SW480 (cell line): ENCODE data around the gene IGFLR1.

Source experiments
- DNase-seq: peaks from one replicate; pipeline ENCODE4 v3.0.0-alpha.2; 2016; ENCODE audit warnings: low spot score

The IGFLR1 gene

DNA sequence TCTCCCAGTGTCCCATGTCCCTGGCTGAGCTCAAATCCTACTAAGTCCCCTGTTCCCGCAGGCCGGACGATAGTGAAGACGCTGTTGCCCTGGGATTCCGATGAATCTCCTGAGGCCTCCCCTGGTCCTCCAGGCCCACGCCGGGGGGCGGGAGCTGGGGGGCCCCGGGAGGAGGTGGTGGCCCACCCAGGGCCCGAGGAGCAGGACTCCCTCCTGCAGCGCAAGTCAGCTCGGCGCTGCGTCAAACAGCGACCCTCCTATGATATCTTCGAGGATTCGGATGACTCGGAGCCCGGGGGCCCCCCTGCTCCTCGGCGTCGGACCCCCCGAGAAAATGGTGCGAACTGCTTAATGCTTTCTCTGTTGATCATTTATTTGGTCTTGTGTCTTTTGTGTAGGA, 18.6 kb downstream of the IGFLR1 start:
- no peak for DNase-seq

DNA sequence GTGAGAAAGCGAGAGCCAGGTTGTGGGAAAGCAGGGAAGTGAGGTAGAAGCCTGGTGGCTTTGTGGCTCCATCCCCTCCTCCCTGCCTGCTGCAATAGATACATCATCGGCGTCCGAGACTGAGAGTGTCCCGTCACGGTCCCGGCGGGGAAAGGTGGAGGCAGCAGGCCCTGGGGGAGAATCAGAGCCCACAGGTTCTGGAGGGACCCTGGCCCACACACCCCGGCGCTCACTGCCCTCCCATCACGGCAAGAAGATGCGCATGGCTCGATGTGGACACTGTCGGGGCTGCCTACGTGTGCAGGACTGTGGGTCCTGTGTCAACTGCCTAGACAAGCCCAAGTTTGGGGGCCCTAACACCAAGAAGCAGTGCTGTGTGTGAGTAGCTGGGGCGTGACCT, 19.4 kb downstream of the IGFLR1 start:
- DNase-seq, result no peak

DNA sequence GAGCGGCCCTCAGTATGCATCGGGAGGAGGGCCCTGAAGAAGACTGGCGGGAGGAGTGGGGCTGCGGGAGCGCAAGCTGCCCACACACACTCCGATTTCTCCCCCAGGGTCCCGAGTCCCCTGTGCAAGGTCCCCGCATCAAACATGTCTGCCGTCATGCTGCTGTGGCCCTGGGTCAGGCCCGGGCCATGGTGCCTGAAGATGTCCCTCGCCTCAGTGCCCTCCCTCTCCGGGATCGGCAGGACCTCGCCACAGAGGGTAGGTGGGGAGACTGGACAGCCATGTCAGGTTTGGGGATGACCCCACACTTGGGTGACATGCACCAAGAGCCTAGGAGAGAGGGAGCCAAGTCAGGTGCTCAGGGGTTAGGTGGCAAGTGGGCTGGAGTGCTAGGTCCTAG, 19.8 kb downstream of the IGFLR1 start:
- no peak for DNase-seq

DNA sequence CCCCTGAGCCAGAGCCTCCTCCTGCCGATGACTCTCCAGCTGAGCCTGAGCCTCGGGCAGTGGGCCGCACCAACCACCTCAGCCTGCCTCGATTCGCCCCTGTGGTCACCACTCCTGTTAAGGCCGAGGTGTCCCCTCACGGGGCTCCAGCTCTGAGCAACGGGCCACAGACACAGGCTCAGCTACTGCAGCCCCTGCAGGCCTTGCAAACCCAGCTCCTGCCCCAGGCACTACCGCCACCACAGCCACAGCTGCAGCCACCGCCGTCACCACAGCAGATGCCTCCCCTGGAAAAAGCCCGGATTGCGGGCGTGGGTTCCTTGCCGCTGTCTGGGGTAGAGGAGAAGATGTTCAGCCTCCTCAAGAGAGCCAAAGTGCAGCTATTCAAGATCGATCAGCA, 20.9 kb downstream of the IGFLR1 start:
- DNase-seq, result no peak

DNA sequence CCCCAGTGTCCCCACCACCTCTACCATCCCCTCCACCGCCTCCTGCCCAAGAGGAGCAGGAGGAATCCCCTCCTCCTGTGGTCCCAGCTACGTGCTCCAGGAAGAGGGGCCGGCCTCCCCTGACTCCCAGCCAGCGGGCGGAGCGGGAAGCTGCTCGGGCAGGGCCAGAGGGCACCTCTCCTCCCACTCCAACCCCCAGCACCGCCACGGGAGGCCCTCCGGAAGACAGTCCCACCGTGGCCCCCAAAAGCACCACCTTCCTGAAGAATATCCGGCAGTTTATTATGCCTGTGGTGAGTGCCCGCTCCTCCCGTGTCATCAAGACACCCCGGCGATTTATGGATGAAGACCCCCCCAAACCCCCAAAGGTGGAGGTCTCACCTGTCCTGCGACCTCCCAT, 21.6 kb downstream of the IGFLR1 start:
- no peak for DNase-seq

DNA sequence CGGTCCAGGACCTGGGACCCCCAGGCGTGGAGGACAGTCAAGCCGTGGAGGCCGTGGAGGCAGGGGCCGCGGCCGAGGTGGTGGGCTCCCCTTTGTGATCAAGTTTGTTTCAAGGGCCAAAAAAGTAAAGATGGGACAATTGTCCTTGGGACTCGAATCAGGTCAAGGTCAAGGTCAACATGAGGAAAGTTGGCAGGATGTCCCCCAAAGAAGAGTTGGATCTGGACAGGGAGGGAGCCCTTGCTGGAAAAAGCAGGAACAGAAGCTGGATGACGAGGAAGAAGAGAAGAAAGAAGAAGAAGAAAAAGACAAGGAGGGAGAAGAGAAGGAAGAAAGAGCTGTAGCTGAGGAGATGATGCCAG, 22.1 kb downstream of the IGFLR1 start:
- no peak for DNase-seq

DNA sequence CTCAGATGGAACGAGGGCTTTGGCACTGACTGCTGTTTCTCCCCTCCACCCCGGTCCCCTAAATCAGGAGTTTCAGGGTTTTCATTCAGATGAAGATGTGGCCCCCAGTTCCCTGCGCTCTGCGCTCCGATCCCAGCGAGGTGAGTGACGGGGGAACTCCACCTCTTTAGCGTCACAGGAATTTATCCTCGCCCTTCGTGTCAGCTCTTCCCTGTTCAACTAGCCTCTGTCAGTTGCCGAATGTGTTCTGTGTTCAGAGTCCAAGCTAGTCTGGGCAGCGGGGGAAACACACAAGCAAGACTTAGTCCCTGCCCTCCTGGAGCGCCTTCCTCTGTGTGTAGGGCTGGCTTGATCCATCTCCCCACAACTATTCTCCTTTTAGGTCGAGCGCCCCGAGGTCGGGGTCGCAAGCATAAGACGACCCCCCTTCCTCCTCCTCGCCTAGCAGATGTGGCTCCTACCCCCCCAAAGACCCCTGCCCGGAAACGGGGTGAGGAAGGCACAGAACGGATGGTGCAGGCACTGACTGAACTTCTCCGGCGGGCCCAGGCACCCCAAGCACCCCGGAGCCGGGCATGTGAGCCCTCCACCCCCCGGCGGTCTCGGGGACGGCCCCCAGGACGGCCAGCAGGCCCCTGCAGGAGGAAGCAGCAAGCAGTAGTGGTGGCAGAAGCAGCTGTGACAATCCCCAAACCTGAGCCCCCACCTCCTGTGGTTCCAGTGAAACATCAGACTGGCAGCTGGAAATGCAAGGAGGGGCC, 22.7 kb downstream of the IGFLR1 start:
- DNase-seq, result no peak

DNA sequence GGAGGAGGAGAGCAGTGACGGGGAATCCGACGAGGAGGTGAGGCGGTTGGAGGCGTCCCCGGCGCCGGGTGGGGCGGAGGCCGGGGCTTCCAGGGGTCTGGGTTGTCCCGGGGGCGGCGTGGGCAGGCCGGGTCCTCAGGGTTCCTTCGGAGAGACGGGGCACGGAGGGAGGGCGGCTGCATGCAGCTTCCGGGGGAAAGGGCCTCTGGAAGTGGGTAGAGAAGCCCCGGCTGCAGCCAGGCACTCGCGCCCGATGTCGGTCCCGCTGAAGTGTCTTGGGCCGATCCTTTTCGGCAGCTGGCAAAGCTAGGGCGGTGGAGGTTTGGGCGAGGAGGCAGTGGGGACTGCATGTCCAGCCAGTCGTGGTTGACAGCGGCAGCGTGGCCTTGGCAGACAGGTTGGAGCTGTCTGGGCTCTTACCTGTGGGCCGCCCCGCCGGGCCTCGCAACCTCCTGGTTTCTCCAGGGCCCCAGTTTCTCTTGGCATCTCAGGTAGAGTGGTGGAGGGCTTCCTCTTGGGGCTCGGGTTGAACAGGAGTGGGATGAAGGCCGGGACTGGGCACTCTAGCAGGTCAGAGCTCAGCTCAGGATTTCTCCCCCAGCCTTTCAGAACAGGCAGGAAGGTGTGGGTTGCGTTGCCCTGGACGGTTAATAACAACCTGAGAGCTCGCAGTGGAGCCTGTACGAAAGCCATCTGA, 23.8 kb downstream of the IGFLR1 start:
- peak; percentile 29 for DNase-seq

DNA sequence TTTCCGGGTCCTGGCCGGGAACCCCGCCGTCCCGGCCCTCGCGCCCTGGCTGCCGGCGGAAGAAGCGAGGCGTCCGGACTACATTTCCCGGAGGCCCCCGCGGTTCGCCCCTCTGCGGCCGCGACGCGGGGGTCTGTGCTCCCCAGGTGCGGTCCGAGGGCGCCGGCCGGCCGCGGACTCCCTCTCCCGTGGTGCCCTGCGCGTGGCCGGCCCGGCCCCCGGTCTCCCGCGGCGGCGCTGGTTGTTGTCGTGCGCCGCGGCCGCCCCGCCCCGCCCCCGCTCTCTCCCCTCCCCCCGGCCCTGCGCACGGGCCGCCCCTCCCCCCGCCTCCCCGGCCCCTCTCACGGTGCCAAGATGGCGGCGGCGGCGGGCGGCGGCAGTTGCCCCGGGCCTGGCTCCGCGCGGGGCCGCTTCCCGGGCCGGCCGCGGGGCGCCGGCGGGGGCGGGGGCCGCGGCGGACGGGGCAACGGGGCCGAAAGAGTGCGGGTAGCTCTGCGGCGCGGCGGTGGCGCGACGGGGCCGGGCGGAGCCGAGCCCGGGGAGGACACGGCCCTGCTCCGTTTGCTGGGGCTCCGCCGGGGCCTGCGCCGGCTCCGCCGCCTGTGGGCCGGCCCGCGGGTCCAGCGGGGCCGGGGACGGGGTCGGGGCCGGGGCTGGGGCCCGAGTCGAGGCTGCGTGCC, 24.4 kb downstream of the IGFLR1 start, which contains the start of gene KMT2B:
TSS of gene KMT2B (plus strand) at position 339 of the 680 bp plus-strand sequence. CDS start at position 355, 16 bp downstream.
- peak; percentile 99 for DNase-seq

DNA sequence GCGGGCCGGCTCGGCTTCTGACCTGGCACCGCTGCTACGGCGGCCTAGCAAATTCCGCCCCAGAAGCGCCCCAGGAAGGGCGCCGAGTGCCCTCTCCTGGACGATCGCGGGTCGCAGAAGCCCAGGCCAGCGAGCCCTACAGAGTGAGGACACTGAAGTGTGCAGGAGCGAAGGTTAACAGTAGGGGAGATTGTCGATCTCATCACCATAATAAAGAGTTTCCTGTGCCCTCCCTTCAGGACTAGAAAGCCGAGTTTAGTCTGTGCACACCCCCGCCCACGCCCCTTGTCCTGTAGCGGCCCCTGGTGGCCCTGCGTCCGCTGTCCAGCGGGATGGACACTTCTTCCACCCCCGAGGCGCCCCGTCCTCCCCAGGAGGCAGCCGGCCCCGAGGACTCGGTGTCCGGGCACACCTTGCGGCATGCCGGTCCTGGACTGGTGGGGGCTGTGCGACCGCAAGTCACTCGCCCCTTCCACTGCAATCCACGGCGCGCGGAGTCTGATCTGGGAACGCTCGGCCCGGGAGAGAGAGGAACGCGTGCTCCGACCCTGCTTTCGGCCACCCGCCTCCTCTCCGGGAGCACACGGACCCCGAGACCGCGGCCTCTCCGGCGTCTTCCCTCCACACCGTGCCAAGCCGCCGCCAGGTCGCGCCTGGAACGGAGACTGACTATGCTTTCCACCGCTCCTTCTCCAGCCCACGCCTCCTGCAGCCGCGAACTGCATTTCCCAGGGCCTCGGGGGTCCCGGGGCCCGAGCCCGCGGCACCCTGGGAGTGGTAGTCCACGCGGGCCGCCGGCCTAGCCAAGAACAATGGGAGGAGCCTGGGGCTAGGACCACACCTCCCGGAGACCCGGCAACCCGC, 25.2 kb downstream of the IGFLR1 start:
- DNase-seq, result peak; percentile 99

DNA sequence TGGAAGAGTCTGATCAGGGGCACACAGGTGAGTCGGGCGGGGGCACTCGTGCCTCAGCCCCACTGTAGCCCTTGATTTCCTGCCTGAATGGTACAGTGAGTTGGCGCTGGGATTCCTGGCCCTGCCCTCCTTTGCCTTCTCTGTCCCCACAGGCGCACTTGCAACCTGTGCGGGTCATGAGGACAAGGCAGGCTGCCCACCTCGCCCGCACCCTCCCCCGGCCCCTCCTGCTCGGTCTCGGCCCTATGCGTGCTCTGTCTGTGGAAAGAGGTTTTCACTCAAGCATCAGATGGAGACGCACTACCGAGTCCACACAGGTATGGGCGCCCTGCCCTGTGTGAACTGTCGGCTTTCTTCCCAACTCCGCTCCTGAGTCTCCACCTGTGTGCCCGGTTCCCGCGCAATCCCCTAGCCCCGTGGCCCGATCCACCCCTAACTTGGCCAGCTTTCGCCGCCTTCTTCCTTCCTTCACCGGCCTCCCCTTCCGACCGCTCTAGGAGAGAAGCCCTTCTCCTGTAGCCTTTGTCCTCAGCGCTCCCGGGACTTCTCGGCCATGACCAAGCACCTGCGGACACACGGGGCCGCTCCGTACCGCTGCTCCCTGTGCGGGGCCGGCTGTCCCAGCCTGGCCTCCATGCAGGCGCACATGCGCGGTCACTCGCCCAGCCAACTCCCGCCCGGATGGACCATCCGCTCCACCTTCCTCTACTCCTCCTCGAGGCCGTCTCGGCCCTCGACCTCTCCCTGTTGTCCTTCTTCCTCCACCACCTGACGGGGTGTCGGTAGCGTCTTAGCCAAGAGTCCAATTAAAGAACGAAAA, 26.1 kb downstream of the IGFLR1 start:
- DNase-seq, result peak; percentile 64

DNA sequence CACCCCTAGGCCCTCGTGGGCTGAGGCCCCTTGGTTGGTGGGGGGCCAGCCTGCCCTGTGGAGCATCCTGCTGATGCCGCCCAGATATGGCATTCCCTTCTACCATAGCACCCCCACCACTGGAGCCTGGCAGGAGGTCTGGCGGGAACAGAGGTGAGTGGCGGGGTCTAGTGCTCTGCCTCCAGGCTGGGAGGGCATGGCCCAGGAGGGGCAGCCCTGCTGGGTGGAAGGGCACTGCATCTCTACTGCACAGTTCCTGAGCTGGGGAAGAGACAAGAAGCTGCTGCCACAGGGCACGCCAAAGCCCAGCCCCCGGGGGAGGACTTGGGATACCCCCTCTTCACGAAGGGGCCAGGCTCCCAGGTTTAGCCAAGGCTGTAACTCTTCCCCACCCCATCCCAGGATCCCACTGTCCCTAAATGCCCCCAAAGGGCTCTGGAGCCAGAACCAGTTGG, 26.9 kb downstream of the IGFLR1 start:
- no peak for DNase-seq

DNA sequence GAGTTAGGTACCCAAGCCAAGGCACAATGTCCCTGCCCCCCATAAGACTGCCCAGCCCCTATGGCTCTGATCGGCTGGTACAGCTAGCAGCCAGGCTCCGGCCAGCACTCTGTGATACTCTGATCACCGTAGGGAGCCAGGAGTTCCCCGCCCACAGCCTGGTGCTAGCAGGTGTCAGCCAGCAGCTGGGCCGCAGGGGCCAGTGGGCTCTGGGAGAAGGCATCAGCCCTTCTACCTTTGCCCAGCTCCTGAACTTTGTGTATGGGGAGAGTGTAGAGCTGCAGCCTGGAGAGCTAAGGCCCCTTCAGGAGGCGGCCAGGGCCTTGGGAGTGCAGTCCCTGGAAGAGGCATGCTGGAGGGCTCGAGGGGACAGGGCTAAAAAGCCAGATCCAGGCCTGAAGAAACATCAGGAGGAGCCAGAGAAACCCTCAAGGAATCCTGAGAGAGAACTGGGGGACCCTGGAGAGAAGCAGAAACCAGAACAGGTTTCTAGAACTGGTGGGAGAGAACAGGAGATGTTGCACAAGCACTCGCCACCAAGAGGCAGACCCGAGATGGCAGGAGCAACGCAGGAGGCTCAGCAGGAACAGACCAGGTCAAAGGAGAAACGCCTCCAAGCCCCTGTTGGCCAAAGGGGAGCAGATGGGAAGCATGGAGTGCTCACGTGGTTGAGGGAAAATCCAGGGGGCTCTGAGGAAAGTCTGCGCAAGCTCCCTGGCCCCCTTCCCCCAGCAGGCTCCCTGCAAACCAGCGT, 27.5 kb downstream of the IGFLR1 start:
- DNase-seq, result no peak

DNA sequence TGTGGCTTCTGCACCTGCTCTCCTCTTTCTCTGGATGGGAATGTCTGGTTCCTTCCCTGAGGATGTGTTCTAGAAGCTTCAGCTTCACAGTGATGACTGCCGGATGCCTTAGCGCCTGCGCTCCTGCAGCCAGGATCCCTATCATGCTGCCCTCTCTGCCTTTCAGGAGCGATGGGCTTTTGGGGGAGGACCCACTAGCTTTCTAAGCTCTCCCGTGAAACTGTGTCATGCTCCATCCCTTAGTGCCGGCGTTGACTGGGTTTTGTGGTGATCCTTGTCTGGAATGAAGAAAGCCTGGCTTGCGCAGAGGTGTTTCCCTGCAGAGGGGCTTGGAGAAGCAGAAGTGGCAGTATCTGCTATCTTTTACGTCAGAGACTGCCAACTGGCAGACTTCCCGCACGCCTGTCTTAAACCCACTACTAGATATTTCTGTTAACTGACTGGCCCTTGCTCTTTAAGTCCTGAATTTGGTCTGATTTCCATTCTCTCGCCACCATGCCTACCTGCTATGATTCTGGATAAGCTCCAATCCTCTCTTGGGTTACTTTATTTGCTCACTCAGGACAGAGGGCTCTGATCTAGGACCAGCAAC, 28.3 kb downstream of the IGFLR1 start:
- DNase-seq, result no peak

DNA sequence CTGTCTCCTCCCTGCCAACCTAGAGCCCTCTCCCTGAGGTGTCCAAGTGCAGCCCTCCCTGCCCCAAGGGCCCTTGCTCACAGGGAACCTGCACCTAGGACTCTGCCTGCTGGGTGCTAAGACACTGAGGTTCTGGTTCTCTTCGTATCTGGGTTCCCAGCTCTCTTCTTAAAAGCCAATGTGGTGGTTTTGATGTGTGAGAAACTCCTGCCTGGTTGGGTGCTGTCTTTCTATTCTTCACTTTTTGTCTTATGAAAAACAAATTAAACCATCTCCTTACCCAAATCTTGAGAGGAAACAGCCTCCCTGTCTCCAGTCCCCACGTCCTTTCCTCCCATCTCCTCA, 28.8 kb downstream of the IGFLR1 start:
- no peak for DNase-seq

DNA sequence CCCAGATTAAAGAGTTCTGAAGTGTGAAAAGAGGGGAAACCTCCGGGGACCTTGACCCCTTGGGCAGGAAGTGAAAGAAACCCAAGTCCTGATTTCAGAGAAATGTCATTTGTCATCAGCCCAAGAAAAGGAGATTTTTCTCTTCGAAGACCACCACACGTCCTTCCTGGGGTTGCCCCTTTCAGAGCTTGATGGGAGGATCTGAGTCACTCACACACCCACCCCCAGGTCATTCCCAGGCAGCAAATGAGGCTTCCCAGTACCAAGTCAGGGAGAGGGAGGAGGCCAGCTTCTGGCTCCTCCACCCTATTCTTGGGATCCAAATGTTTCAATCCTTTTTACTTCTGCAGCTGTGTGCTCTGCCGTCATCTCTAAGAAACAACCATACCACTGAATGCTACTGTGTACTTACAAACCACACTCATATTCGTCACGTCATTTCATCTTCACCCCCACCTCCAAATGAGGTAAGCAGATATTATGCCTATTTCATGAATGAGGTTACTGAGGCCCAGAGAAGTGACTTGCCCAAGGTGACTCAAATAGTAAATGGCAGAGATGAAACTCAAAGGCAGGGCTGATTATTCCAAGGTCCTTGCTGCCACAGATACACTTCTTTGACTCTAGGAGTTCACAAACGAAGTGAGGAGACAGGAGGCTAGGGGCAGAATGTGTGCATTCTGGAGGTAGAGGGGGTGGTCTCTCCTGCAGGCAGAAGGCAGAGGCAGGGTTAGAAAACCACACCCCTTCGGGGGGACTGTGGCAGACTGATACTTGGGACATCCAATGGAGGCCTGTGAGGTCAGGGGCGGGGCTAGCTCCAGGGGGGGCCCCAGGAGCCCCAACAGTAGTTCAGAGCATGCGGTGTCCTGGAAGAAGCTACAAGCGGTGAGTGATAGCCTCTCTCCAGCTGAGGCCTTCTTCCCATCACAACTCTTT, 29.4 kb downstream of the IGFLR1 start:
- no peak for DNase-seq

DNA sequence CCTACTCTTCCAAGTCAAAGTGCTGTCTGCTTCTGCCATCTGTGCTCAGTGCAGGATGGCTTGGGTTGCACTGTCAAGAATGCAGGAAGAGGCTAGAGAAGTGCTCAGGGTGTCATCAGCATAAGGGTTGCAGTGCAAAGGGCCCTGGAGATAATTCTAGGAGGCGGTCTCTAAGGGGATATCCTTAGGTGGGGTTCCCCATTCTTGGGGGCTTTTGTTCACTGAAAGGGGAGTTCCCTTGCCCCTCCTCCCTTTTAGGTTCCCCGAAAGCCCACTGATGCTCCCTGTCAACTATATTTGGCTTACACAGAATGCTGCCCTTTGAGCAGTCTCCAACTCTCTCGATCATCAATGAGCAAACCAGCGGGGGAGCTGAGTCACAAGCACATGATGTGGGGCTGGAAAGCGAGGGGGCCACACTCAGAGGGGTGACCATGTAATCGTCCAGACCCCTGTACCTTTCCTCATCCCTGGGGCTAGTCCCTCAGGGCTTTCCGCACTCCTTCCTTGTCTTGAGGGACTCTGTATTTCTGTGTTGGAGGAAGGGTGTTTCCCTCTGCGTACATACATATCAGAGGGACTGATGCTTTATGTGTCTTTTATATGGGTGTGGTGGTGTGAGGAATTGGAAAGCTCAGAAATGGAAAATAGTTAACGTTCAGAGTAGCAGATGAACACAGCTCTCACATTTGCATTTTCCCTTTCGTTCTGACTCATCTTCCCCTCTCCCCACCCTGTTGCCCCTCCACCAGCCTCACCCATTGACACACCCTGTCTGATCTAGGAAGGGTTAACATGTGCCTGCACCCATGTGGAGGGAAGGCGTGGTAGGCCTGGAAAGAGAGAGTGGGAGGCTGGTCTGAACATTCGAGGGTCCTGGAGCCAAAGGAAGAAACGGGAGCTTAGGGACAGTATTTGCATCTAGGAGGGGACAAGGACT, 31.2 kb downstream of the IGFLR1 start:
- peak; percentile 36 for DNase-seq

DNA sequence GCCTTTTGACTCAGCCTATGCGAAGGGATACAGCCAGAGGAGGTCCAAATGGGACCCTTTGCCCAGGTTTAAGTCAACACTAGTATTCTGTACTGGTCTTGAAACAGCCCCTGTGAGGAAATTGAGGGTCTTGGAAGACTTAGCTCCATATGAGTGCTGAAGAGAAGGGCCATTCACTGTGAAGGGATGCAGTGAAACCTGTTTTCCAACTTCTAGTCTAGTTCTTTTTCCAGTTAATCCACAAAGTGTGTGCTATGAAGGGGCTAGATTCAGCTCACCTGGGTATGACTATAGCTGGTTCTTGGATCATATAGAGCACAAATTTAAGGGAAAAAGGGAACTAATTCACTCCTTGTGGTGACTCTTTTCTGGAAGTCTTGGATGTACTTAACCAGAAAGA, 33.9 kb downstream of the IGFLR1 start:
- no peak for DNase-seq
